GM23338 (cell line): ENCODE results near the gene PDE3A. TPM values are rescaled to one million over a fixed set of nuclear protein-coding genes. Genes with fewer than 3 reads are reported as not detected.
A peak's percentile ranks its signal among the peaks of the same experiment; 100 is the strongest.

Experiments used
- ATAC-seq: fragments of 200-7000 bp; cut with Tn5 transposase; 3 replicates; pipeline ENCODE4 v1.9.1; 2020
- DNase-seq: peaks from one replicate; pipeline ENCODE4 v3.0.0-alpha.2; 2015; ENCODE audit warnings: low spot score
- H2AFZ ChIP-seq: fragments of 200-600 bp; sonication (generic); 2 replicates; pipeline ENCODE4 v1.8.0; 2016; ENCODE audit warnings: antibody characterized with exemption, mild to moderate bottlenecking, moderate library complexity
- H3F3A ChIP-seq: fragments of 200-600 bp; sonication (generic); replicated peaks from 2 replicates; pipeline ENCODE4 v1.8.0; 2017; ENCODE audit warnings: antibody characterized with exemption, mixed run types, low read depth
- H3K27ac ChIP-seq: fragments of 200-600 bp; sonication (generic); 2 replicates; pipeline ENCODE4 v1.6.1; 2016; ENCODE audit warnings: low read depth
- H3K27me3 ChIP-seq: fragments of 200-600 bp; sonication (generic); 2 replicates; pipeline ENCODE4 v1.8.0; 2016; ENCODE audit warnings: mild to moderate bottlenecking, mixed run types, moderate library complexity; ENCODE audit not compliant: insufficient read depth
- H3K36me3 ChIP-seq: fragments of 200-600 bp; sonication (generic); 2 replicates; pipeline ENCODE4 v1.8.0; 2016; ENCODE audit warnings: mild to moderate bottlenecking; ENCODE audit not compliant: insufficient read depth
- H3K4me1 ChIP-seq: fragments of 200-600 bp; sonication (generic); 2 replicates; pipeline ENCODE4 v1.8.0; 2016; ENCODE audit warnings: mild to moderate bottlenecking, moderate library complexity; ENCODE audit not compliant: insufficient read depth
- H3K4me2 ChIP-seq: fragments of 200-600 bp; sonication (generic); 2 replicates; pipeline ENCODE4 v1.7.1; 2017; ENCODE audit warnings: mixed run types
- H3K4me3 ChIP-seq: fragments of 200-600 bp; sonication (generic); 2 replicates; pipeline ENCODE4 v1.6.1; 2016; ENCODE audit warnings: mixed run types
- H3K79me2 ChIP-seq: fragments of 200-600 bp; sonication (generic); replicated peaks from 2 replicates; pipeline ENCODE4 v1.8.0; 2017; ENCODE audit warnings: mild to moderate bottlenecking; ENCODE audit not compliant: insufficient read depth
- H3K9me2 ChIP-seq: fragments of 200-600 bp; sonication (generic); 2 replicates; pipeline ENCODE4 v1.8.0; 2017; ENCODE audit not compliant: insufficient read depth
- H4K20me1 ChIP-seq: fragments of 200-600 bp; sonication (generic); replicated peaks from 2 replicates; pipeline ENCODE4 v1.8.0; 2017; ENCODE audit warnings: mild to moderate bottlenecking; ENCODE audit not compliant: insufficient read depth
- H3K27ac Mint-ChIP-seq: 2 replicates; pipeline ENCODE4 v1.8.0; 2020; ENCODE audit warnings: inconsistent platforms, mild to moderate bottlenecking, moderate library complexity, mixed read lengths
- H3K27me3 Mint-ChIP-seq: 3 replicates; pipeline ENCODE4 v1.8.0; 2022; ENCODE audit warnings: low read depth, mild to moderate bottlenecking, moderate library complexity, mixed read lengths, inconsistent platforms; ENCODE audit not compliant: insufficient read depth, poor library complexity
- H3K36me3 Mint-ChIP-seq: 3 replicates; pipeline ENCODE4 v1.8.0; 2021; ENCODE audit warnings: low read depth, mild to moderate bottlenecking, inconsistent platforms, moderate library complexity, mixed read lengths
- H3K4me1 Mint-ChIP-seq: 3 replicates; pipeline ENCODE4 v1.8.0; 2020; ENCODE audit warnings: mild to moderate bottlenecking, inconsistent platforms, mixed read lengths
- H3K4me3 Mint-ChIP-seq: 3 replicates; pipeline ENCODE4 v1.8.0; 2021; ENCODE audit warnings: moderate library complexity, mild to moderate bottlenecking, inconsistent platforms, mixed read lengths
- H3K9me3 Mint-ChIP-seq: 3 replicates; pipeline ENCODE4 v1.8.0; 2020; ENCODE audit warnings: moderate library complexity, mild to moderate bottlenecking, inconsistent platforms, mixed read lengths
- CREB1 ChIP-seq: fragments of 250-450 bp; sonication (Bioruptor Pico); IDR thresholded peaks from 2 replicates; pipeline ENCODE4 v1.5.0; 2020; ENCODE audit warnings: low read depth, mild to moderate bottlenecking, moderate library complexity
- CTCF ChIP-seq, 2 experiments: fragments of 200-600 bp in 1 of 2; sonication (generic) in 1 of 2; conservative IDR thresholded peaks; 2 replicates each; pipeline versions ENCODE4 v1.5.1 to v1.6.1; 2016 to 2017; ENCODE audit warnings: antibody characterized with exemption in 2 of 2, low read depth in 2 of 2, mild to moderate bottlenecking in 2 of 2, moderate library complexity in 1 of 2
- ETS1 ChIP-seq: IDR thresholded peaks from 2 replicates; pipeline ENCODE4 v1.6.1; 2016; ENCODE audit warnings: antibody characterized with exemption
- EZH2phosphoT487 ChIP-seq: fragments of 200-600 bp; sonication (generic); IDR thresholded peaks from one replicate; pipeline ENCODE4 v1.8.1; 2018; ENCODE audit warnings: antibody characterized with exemption; ENCODE audit not compliant: unreplicated experiment
- JUNB ChIP-seq: IDR thresholded peaks from one replicate; pipeline ENCODE4 v1.6.1; 2016; ENCODE audit warnings: antibody characterized with exemption; ENCODE audit not compliant: unreplicated experiment
- POLR2AphosphoS5 ChIP-seq: IDR thresholded peaks from 2 replicates; pipeline ENCODE4 v1.6.1; 2016; ENCODE audit warnings: antibody characterized with exemption, low read depth
- ZNF114 ChIP-seq: fragments of 250-450 bp; sonication (Bioruptor Pico); IDR thresholded peaks from 2 replicates; pipeline ENCODE4 v1.5.0; 2020; ENCODE audit warnings: mild to moderate bottlenecking, moderate library complexity
- ZNF331 ChIP-seq: fragments of 250-450 bp; sonication (Bioruptor Pico); IDR thresholded peaks from 2 replicates; pipeline ENCODE4 v1.5.0; 2020; ENCODE audit warnings: low read depth, mild to moderate bottlenecking, moderate library complexity
- ZNF462 ChIP-seq: fragments of 250-450 bp; sonication (Bioruptor Pico); IDR thresholded peaks from 2 replicates; pipeline ENCODE4 v1.5.0; 2020; ENCODE audit warnings: mild to moderate bottlenecking, moderate library complexity
- polyA plus RNA-seq: library from polyadenylated mRNA; unstranded; fragments of >200 nt; fragmentation: Nextera tagmentation; extraction: Ambion mirVana; gene quantifications from 2 replicates; pipeline ENCODE4 v1.2.1, GENCODE V29; 2016
- total RNA-seq: library from RNA; depleted of rRNA; stranded (reverse); fragments of >200 nt; shearing (Covaris generic); gene quantifications from 2 replicates; pipeline ENCODE4 v1.2.3, GENCODE V29; 2014

Gene PDE3A
- total and polyA plus RNA-seq, 2 experiments from 2014 or later, result 2.7 to 9.2 TPM

- no peak for TF ChIP-seq CREB1 (CRISPR knock-in tag)
These were observed 275.5 kb downstream of the PDE3A start (continued) for GRCh38 chr12:20643822-20644221.

GRCh38 chr12:20646239-20646827, 278.0 kb downstream of the PDE3A start:
- no peak overlapping the region for H3K4me2 ChIP-seq
- no peaks in the 10 kb centered on the region for H3K36me3 ChIP-seq
- H3K27ac ChIP-seq, result no peak overlapping the region
- H3K4me1 ChIP-seq, result no peaks in the 10 kb centered on the region
- DNase-seq, result peak; percentile 45
- no peaks in the 10 kb centered on the region for H3K27me3 Mint-ChIP-seq
- no peaks in the 10 kb centered on the region for H3K4me1 Mint-ChIP-seq
- no peaks in the 10 kb centered on the region for H3F3A ChIP-seq
- H3K36me3 Mint-ChIP-seq, result no peaks in the 10 kb centered on the region
- H3K9me3 Mint-ChIP-seq, result no peaks in the 10 kb centered on the region
- H3K9me2 ChIP-seq, result no peaks in the 10 kb centered on the region
- no peak overlapping the region for H3K27ac Mint-ChIP-seq
- H2AFZ ChIP-seq, result no peak overlapping the region
- ATAC-seq, result no peak
- no peaks in the 10 kb centered on the region for H3K79me2 ChIP-seq
- H3K4me3 Mint-ChIP-seq, result no peak overlapping the region
- no peaks in the 10 kb centered on the region for H4K20me1 ChIP-seq
- TF ChIP-seq POLR2AphosphoS5, result no peak
- TF ChIP-seq EZH2phosphoT487, result no peak
- peak; percentile 71 to 72 for TF ChIP-seq CTCF (conservative IDR thresholded peaks at IDR 0.05; ENCODE audit: low read depth in 2 of 2)
- H3K4me3 ChIP-seq, result no peak overlapping the region
- no peaks in the 10 kb centered on the region for H3K27me3 ChIP-seq

GRCh38 chr12:20653871-20654270, 285.5 kb downstream of the PDE3A start:
- H3K4me3 ChIP-seq, result no peak overlapping the region
- H3K27me3 ChIP-seq, result no peaks in the 10 kb centered on the region
- H3K4me2 ChIP-seq, result no peak overlapping the region
- H3K27me3 Mint-ChIP-seq, result peaks cover 6% of the 10 kb centered on the region
- H3K4me1 ChIP-seq, result 0 out of 2 replicates have a peak, but pooled peaks cover 4% of the 10 kb centered on the region
- H3K36me3 ChIP-seq, result no peaks in the 10 kb centered on the region
- H3K79me2 ChIP-seq, result no peaks in the 10 kb centered on the region
- no peak overlapping the region for H3K4me3 Mint-ChIP-seq
- ATAC-seq, result no peak
- H3K9me3 Mint-ChIP-seq, result no peaks in the 10 kb centered on the region
- DNase-seq, result no peak
- H3K27ac Mint-ChIP-seq, result no peak overlapping the region
- H3K4me1 Mint-ChIP-seq, result peaks cover 10% of the 10 kb centered on the region; the same call in 2 of the 3 replicates
- no peak overlapping the region for H3K27ac ChIP-seq
- H3F3A ChIP-seq, result no peaks in the 10 kb centered on the region
- H3K9me2 ChIP-seq, result no peaks in the 10 kb centered on the region
- no peak overlapping the region for H2AFZ ChIP-seq
- H3K36me3 Mint-ChIP-seq, result peaks cover 3% of the 10 kb centered on the region; the same call in 1 of the 3 replicates
- H4K20me1 ChIP-seq, result no peaks in the 10 kb centered on the region
- TF ChIP-seq ETS1 (no peak), JUNB (no peak), ZNF331 (CRISPR knock-in tag) (no peak), ZNF114 (CRISPR knock-in tag) (no peak), EZH2phosphoT487 (no peak), ZNF462 (no peak)
